GM21447 (cell line): ENCODE results near the gene ZNF865.

Source experiments
- ATAC-seq: cut with Tn5 transposase; IDR thresholded peaks from one replicate; pipeline ENCODE4 v1.9.1; 2021; ENCODE audit not compliant: unreplicated experiment

ZNF865 gene

DNA sequence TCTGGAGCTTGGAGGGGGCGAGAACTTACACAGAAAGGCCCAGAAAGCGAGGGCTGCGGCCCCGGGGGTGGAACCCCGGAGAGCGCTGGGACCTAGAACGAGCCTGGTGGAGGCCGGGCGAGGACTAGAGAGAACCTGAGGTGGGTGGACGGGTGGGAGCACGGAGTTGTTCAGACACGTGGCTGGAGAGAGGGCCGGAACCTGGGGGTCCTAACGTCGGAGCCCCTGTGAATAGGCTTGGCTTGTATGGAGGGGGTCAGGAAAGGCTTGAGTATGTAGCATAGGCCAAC is 38.4 kb downstream of the ZNF865 start:
- ATAC-seq = no peak

DNA sequence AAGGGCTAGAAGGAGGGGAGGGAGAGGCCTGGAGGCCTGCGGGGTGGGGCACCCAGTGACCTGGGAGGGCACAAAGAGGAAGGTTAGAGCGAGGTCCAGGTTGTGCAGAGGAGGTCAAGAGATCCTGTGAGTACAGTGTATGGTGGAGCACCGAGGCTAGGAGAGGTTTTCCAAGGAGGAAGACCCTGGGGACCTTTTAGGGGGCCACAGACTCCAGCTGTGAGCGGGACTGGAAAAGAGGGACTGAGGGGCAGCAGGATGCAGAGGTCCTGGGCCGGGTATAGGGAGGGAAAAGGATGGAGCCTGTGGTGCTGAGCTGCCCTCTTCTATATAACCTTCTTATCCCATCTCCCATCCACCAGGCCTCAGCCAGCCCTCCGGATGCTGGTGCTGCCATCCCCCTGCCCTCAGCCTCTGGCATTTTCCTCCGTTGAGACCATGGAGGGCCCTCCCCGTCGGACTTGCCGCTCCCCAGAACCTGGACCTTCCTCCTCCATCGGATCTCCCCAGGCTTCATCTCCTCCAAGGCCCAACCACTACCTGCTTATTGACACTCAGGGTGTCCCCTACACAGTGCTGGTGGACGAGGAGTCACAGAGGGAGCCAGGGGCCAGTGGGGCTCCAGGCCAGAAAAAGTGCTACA is 38.9 kb downstream of the ZNF865 start:
- no peak for ATAC-seq

DNA sequence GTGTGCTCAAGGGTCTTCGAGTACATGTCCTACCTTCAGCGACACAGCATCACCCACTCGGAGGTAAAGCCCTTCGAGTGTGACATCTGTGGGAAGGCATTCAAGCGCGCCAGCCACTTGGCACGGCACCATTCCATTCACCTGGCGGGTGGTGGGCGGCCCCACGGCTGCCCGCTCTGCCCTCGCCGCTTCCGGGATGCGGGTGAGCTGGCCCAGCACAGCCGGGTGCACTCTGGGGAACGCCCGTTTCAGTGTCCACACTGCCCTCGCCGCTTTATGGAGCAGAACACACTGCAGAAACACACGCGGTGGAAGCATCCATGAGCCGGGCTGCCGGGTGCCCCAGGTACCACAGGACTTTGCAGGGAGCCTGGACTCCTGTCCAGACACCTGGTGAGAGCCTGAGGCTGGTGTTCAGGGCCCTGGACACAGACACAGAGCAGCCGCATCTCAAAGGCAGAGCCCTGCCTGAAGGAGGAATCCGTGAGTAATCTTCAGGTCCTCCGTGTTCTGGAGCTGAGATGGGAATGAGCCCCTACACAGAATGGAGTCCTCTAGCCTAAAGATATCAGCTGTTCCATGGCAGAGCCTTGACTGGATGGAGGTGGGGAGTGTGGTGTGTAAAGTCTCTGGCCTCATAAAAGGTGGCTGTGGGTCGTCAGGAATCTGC is 39.5 kb downstream of the ZNF865 start:
- no peak for ATAC-seq

DNA sequence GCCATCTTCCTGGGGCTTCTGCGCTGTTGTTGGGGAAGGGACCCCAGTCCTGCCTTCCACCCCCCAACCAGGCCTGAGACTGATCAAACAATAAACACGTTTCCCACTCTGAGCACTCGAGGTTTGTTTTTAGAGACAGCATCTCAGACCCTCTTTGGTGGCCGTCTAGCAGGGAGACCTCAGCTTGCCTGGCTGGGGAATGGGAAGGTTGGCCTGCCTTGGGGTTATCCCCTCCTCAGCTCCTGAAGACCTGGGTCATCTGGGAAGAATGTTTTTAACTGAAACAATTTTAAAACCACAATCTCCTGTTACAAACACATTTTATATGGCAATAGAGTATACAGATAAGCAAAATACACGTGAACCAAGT is 40.0 kb downstream of the ZNF865 start:
- no peak for ATAC-seq

GRCh38 chr19:55646889-55647731 is 41.7 kb downstream of the ZNF865 start:
- ATAC-seq = no peak

DNA sequence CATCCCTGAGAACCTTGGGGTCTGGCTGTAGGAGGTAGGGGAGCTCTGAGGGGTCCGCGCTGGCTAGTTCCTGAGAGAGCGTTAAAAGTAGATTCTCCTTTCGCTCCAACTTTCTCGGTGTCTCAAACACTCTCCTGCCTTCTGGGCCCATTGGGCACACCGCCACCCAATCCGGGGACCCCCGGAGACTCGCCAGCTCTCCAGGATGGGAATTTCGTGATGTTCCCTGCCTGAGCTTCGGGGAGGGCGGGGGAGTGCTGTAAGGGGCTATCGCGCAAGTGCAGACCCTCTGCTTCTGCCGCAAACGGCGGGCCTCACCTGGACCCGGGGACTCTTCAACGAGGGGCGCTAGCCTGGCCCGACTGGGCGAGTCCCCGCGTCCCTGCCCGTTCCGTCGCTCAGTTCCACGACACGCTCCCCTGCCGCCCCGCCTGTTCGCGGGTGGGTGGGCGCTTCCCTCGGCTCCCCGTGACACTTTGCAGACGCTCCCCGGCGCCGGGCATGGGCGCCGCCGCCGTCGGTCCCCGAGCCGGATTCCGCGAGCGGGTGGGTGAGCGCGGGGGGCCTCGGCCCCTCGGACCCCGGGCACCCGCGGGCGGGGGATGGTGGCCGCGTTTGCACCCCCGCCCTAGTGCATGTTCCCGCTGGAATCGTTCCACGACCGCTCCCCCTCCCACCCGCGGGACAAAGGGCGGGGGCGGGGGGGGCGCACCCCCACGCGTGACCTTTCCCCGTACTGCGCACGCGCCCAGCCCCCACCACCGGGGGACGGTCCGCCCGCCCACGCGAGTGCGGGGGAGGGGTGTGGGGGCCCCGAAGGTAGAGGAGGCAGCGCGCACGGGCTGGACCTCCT is 42.5 kb downstream of the ZNF865 start, which contains the start of gene CCDC106:
CCDC106 (plus strand) TSS at position 481 of the 853 bp plus-strand sequence. CDS start 835 bp downstream, outside the sequence.
- no peak for ATAC-seq

DNA sequence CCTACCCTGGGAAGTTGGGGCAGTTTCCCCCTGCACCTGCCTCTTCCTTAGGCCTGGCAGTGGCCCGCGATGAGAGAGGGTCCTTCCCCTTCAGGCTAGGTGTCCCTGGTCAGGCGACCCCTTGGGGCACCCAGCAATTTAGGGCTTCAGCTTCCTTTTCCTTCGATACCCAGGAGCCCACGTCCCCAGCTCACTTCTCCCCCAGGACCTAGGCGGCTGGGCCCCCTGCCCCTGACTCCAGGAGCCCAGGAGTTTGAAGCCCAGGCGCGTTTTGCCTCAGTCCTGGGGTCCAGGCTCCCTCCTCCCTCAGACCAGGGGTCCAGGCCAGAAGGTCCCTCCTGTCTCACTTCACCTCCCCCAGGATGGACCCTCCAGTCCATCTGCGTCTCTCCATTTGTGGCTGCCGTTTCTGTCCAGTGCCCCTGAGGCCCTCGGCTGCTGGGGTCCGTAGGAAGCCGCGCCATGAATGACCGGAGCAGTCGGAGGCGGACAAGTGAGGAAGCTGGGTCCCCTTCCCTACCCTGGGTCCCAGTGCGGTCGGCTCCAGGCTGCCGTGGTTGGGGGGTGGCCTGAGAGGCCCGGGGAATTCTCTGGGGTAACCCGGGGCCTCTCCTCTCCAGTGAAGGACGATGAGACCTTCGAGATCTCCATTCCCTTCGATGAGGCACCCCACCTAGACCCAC is 43.3 kb downstream of the ZNF865 start:
- no peak for ATAC-seq

GRCh38 chr19:55649268-55650125 is 44.0 kb downstream of the ZNF865 start:
- ATAC-seq = no peak

- no peak for ATAC-seq
These were observed 44.7 kb downstream of the ZNF865 start for GRCh38 chr19:55650126-55650557.

DNA sequence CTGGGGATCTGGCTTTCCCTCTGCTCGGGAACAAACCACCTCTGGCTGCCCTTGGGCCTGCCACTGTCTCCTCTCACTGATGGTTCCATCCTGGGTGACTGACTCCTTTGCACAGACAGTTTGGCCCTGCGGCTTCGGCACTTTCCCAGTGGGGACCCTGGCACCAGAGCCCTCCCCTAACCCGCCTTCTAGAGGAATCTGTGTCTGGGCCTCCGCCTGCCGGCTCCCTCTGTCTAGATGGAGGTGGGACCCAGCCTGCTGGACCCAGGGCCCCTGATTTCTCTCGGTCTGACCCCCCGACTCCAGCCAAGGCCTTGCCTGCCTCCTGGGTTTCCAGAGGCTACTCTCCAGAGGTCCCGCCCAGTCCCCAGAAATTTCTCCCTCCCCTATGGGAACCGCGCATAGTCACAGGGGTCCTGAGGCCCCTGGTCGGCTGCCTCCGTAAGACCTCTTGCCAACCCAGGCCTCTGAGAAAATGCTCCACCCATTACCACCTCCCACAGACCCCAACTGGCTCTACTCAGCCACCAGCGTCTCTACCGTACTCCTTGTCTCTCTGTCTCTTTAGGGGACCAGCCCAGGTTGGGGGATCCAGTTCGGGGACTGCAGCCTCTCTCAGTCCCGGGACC is 45.3 kb downstream of the ZNF865 start:
- no peak for ATAC-seq

DNA sequence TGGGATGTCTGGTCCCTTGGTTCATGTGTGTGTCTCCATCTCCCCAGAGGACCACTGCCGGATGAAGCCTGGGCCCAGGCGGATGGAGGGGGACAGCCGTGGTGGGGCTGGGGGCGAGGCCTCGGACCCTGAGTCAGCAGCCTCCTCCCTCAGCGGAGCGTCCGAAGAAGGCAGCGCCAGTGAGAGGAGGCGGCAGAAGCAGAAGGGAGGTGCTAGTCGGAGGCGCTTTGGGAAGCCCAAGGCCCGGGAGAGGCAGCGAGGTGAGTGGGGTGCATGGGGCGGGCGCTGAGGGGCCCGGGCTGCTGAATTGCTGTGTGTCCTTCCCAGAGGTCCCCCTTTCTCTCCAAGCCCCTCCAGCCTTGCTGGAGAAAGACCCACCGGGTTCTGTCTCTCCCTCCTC is 45.8 kb downstream of the ZNF865 start:
- ATAC-seq = no peak

GRCh38 chr19:55652311-55653128 is 47.1 kb downstream of the ZNF865 start:
- no peak for ATAC-seq

DNA sequence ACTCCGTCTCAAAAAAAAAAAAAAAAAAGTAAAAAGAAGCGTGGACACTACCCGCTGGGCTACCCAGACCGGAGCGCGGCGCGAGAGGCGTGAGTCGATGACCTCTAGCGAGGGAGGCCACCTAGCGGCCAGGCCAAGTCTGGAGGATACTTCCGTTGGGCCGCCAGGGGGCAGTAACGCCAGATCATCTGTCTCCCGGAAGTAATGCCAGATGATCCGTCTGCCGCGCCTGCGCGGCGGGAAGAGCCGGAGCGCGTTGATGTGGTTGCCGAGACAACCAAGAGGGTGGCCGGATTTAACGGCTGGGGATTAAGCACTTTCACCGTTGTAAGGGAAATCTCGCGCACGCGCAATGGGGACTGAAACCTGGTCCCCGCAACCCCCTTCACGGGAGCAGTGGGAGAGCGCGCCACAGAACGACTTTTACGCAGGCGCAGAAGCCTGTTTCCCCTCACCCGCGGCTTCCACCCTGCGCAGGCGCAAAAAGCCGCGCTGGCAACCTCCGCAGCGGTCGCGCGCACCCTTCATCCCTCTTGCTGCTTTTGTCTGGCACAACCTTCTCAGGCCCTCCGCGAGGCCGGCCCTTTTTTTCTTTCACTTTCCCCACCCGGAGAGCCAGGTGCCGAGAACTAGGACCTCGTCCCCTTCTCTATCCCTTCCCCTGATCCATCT is 48.3 kb downstream of the ZNF865 start:
- peak; percentile 41 for ATAC-seq

DNA sequence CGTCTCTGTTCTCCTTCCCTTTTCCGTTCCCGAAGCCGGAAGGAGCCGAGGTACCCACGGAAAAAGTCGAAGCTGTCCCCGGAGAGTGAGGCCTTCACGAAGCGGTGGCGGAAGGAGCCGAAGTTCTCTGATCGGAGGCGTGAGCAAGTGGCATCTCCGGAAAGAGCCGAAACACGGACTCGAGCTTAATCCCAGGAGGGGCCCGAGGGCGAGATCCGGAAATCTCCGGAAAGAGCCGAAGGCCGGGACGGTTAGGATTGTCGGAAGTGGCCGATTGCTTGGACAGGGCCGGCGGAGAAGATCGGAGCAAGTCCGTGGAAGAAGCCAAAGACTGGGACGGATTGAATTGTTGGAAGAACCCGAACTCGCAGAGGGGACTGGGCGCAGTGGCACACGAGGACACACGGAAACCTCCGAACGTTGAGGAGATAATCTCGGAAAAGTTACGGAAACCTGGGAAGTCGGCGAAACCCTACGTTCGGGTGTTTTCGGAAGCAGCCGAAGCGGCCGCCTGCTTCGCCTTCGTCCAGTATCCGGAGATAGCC is 48.9 kb downstream of the ZNF865 start:
- peak; percentile 50 for ATAC-seq

GRCh38 chr19:55654868-55655647 is 49.6 kb downstream of the ZNF865 start, which contains the start of gene U2AF2:
U2AF2 (plus strand) TSS chr19:55655035; CDS start chr19:55655105, 70 bp downstream.
- ATAC-seq = peak; percentile 28

DNA sequence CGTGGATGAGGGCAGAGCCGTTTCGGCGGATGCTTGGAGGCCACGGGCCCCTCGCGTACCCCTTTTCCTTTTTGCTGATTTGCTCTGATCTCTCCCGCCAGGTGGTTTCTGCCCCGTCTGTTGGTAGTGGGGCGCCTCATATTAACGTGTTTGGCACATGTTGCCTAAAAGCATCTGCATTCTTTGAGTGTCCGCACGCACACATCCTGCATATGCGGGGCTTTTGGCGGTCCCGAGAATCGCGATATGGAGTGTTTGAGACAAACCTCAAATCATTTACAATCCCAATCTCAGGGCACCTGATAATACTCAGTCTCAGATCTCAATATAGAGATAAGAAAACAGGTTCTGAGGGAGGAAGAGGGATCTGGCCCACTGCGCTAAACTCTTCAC is 50.2 kb downstream of the ZNF865 start:
- ATAC-seq = no peak

- no peak for ATAC-seq
These were observed 51.1 kb downstream of the ZNF865 start for GRCh38 chr19:55656552-55656951.
